HG03442 (cell line): ENCODE results near the gene SMIM3.
"Not testable (repeated sequence)": the region's sequence is repeated elsewhere in the genome, so short reads cannot be mapped to it uniquely, and the experiment has no call there.

Experiments used
- ATAC-seq: cut with Tn5 transposase; IDR thresholded peaks from one replicate; pipeline ENCODE4 v1.9.1; 2021; ENCODE audit warnings: mild to moderate bottlenecking, moderate library complexity; ENCODE audit not compliant: unreplicated experiment

SMIM3 gene

DNA sequence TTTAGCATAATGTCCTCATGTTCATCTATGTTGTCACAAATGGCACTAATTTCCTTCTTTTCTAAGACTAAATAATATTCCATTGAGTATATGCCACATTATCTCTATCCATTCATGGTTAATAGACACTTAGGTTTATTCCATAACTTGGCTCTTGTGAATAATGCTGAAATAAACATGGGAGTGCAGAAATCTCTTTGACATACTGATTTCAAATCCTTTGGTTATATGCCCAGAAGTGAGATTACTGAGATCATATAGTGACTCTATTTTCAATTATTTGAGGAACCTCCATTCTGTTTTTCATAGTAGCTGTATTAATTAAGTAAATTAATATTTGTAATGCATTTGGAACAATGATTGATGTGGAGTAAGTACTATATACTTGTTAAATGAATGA is 13.0 kb downstream of the SMIM3 start:
- no peak for ATAC-seq

DNA sequence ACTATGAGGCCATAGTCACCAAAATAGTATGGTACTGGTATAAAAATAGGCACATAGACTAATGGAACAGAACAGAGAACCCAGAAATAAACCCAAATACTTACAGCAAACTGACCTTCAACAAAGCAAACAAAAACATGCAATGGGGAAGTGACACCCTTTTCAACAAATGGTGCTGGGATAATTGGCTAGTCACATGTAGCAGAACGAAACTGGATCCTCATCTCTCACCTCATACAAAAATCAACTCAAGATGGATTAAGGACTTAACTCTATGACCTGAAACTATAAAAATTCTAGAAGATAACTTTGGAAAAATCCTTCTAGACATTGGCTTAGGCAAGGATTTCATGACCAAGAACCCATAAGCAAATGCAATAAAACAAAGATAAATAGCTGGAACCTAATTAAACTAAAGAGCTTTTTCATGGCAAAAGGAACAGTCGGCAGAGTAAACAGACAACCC is 14.9 kb downstream of the SMIM3 start:
- ATAC-seq = not testable (repeated sequence)

DNA sequence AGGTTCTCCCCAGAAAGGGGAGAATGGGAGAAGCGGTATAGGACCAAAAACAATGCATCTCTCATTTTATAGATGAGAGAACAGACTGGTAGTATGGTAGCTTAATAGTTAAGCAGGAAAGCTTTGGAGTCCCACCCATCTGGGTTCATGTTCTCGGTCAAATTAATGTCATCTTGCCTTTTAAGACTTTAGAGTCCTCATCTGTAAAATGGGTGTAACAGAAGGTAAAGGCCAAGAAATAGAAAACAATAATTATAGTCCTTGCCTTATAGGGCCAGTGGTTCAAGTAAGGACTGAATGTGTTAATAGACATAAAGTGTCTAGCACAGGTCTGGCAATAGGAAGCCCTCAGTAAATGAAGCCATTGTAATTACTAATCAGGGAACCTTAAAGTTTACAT is 16.4 kb downstream of the SMIM3 start:
- ATAC-seq = no peak

DNA sequence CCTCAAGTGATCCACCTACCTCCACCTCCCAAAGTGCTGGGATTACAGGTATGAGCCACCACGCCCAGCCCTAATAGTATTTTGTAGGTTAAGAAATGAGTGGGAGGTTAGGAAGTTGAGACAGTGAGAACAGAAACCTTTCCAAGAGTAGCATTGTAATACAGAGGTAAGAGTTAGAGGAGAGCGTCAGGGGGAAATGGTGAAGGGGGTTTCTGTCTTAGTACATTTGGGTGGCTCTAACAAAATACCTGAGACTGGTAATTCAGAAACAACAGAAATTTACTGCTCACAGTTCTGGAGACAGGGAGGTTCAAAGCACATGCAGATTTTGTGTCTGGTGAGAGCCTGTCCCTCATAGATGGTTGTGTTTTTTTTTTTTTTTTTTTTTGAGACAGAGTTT is 18.8 kb downstream of the SMIM3 start:
- no peak for ATAC-seq

DNA sequence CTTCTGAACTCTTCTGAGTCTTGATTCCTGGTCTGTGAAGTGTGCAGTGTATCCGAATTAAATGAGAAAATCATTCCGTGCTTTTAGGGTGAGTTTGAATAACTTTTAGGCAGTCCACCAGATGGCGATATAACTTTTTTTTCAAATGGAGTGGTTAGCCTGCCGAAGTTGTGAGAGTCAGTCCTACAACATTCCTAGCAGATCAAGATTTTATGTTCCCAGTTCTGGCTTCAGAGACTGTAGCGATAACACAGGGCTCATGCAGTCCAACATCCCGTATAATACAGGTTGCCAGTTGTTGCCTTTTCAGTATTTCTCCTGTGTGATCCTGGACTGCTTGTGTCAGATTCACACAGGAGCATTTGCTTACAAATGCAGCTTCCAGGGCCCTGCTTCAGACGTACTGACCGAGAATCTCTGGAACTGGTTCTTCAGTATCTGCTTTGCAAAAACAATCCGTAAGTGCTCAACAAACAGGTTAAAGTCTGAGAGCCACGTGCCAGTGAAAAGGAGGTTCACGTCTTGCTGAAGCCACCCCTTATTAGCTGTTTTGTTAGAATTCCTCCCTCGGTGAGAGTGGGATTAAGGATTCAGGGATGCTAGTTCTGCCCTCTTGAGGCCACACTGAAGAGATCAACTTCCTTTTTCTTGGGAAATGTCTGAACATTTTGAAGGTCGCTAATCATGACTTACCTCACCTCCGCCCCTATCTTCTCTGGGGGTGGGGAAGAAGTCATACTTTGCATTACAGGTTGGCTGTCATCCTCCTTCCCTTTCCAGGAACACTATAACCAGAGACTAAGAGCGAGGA is 22.8 kb downstream of the SMIM3 start:
- peak; percentile 49 for ATAC-seq

DNA sequence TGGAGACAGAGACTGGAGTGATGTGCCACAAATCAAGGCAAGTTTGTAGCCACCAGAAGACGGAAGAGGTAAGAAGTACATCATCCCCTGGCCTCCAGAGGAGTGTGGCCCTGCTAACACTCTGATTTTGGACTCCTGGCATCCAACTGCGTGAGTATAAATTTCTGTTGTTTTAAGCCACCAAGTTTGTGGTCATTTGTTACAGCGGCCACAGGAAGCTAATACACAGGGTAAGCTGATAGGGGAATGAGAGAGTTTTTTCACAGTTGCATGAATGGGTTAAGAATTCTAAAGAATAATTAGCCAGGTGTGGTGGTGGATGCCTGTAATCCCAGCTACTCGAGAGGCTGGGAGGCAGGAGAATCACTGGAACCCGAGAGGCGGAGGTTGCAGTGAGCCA is 25.8 kb downstream of the SMIM3 start:
- ATAC-seq = no peak

DNA sequence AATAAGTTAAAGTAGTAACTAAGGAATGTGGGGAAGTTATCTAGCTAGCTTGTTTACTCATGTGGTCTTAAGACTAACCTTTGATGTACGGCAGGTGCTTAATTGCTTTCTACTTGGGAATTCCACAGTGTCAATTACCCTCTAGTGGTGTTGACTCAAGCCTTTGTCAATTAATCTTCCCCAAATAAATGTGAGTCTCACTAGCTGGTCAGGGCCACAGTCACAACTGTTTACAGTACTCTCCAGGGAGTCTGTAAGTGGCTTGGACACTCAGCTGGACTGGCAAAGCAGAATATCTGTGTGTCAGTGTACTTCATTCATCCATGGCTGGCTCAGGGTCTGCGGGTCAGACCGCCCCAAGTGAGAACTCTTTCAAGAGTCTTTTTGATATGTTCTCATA is 30.8 kb downstream of the SMIM3 start:
- no peak for ATAC-seq

DNA sequence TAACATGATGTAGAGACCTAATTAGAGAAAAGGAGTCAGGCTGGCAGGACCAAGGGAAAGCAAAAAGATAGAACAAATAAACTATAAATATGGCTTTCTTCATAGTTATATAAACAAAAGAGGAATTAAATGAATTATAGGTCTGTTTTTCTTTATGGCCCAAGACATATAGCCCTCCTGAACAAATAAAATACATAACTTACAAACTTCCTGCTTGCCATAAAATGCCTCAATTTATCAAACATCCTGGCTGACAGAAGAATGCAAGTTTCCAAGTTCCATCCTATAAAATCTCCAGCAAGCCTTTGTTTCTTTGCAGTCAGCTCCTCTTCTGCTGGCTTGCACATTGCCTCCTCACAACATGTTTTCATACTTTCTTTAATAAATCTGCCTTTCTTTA is 36.5 kb downstream of the SMIM3 start:
- ATAC-seq = no peak

DNA sequence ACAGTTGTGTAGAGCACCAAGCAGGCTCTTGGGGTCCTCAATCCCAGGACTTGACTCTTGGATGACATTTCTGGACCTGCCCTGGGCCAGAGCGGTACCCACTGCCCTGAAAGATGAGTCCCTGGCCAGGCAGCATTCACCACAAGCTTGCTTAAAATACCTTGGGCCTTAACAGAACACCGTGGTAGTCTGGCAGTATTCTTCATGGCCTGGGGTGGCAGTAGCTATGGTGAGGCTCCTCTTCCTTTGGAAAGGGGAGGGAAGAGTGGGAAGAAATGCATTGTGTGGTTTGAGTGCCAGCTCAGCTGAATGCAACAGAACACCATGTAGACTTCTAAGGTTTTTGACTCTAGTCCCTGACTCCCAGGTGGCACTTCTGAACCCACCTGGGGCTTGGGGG is 38.4 kb downstream of the SMIM3 start:
- no peak for ATAC-seq

DNA sequence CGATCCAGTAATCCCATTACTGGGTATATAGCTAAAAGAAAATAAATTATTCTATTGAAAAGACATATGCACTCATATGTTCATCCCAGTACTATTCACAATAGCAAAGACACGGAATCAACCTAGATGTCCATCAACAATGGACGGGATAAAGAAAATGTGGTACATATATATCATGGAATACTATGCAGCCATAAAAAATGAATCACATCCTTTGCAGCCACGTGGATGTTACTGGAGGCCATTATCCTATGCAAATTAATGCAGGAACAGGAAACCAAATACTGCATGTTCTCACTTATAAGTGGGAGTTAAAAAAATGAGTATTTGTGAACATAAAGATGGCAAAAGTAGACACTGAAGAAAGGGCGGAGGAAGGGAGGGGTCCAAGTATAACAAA is 51.2 kb downstream of the SMIM3 start:
- no peak for ATAC-seq

DNA sequence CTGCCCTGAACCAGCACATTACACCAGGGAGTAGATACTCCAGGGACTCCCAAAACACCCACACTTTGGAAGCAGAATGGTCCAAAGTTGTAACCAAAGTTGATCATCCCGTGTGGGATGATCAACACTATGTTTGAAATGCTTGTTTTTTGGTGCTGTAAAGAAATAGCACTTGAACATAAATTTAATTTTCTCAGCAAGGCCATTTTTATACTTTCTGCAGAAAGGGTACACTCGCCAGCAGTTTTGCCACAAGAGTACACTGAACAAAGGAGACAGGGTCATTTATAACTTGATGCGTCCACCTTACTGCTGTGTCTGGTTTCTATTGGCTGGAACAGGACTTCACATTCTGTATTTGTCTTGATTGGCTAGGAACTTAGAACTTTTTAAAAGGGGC is 53.3 kb downstream of the SMIM3 start:
- not testable (repeated sequence) for ATAC-seq

DNA sequence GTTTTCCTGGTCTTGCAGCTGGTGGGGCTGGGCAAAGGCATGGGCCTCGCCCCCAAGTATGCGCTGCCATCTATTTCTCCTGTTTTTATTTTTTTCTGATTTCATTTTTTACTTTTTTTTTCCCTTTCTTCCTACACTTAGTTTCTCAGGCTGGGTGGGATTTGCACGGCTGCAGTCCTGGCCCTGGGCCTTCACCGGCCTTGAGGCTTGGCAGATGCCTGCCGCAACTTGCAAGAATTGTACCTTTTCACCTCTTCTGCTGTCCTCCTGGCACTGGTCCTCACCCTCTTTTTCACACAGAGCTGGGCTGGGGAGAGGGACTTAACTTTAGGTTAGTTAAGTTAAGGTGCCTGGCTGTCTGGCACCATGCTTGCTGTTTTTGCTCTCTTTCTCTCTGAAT is 57.5 kb downstream of the SMIM3 start:
- ATAC-seq = no peak

DNA sequence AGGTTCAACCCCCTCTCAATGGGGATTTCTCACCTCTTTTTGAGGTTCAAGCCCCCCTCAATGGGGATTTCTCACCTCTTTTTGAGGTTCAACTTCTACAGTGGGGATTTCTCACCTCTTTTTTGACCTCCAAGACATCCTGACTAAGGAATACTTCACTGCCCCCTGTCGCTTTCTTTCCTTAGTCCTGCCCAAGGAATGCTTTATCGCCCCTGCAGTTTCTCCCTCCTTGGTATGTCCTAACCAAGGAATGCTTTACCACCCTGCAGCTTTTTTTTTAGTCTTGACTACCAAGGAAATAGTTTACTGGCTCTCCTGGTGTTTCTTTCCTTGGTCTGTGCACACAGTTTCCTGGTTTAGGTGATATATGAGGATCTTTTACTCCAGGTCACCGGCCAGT is 58.1 kb downstream of the SMIM3 start:
- no peak for ATAC-seq

DNA sequence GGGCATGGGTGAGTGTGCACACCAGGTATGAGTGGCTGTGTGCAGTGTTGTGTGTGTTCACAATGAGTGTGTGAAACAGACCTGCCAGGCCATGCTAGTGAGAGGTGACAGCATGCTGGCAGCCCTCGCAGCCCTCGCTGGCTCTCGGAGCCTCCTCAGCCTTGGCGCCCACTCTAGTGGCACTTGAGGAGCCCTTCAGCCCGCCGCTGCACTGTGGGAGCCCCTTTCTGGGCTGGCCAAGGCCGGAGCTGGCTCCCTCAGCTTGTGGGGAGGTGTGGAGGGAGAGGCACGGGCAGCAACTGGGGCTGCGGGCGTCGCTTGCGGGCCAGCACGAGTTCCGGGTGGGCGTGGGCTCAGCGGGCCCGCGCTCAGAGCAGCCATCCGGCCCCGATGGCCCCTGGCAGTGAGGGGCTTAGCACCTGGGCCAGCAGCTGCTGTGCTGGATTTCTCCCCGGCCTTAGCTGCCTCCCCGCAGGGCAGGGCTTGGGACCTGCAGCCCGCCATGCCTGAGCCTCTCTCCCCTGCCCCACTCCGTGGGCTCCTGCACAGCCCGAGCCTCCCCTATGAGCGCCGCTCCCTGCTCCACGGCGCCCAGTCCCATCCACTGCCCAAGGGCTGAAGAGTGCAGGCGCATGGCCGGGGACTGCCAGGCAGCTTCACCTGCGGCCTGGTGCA is 66.8 kb downstream of the SMIM3 start:
- ATAC-seq = not testable (repeated sequence)

DNA sequence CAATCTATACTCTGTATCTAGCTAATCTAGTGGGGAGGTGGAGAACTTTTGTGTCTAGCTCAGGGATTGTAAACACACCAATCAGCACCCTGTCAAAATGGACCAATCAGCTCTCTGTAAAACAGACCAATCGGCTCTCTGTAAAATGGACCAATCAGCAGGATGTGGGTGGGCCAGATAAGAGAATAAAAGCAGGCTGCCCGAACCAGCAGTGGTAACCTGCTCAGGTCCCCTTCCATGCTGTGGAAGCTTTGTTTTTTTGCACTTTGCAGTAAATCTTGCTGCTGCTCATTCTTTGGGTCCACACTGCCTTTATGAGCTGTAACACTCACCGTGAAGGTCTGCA is 67.7 kb downstream of the SMIM3 start, which contains the start of gene IRGM:
Gene IRGM (plus strand): TSS at position 214 of the 346 bp plus-strand sequence. CDS start 1,603 bp downstream, outside the sequence.
- not testable (repeated sequence) for ATAC-seq
